Activated CD4-positive, alpha-beta T cell treated with anti-CD3 and anti-CD28 coated beads, Interleukin-2, amount 50 U/mL, for 24 hours (primary cell): ENCODE data around the gene COQ9.

Source experiments
- DNase-seq, 2 donors: peaks; one replicate each; pipeline ENCODE4 v3.0.0-alpha.2; 2020; ENCODE audit warnings: low read depth in 1 of 2, low spot score in 1 of 2

The COQ9 gene

DNA sequence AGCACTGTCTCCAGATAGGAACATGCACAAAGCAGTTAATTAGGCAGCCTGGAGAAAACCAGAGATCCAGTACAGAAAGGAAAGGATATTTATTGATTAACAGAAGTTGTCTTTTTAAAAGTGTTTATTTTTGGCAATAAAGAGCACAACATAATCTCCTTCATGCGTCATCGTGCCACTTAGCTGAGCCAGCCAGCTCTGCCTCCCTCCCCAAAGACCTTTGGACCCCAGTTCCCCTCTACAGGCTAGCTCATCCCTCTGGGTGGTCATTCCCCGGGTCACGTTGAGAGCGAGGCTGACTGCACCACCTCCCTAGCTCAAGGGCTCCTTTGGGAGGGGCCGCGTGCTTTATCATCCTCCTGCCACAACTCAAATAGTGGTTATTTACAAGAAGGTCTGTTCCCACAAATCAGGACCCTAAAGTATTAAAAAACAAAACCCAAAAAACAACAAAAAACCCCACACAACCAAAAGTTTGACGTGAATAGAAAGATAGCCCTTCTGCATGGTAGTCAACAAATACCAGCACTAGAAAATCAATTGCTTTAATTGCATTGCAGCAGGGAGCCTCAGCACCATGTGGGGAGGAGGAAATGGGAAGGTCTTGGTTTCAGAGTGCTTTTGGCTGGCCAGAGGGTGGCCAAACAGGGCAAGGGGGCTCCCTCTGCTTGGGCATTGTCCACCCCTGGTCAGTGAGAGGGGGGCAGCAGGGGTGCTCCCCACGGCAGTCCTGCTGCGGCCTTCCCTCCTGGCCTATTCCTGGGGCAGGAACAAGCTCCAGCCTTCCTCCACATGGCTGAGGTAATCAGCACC lies 24.8 kb downstream of the COQ9 start:
- DNase-seq = no peak

DNA sequence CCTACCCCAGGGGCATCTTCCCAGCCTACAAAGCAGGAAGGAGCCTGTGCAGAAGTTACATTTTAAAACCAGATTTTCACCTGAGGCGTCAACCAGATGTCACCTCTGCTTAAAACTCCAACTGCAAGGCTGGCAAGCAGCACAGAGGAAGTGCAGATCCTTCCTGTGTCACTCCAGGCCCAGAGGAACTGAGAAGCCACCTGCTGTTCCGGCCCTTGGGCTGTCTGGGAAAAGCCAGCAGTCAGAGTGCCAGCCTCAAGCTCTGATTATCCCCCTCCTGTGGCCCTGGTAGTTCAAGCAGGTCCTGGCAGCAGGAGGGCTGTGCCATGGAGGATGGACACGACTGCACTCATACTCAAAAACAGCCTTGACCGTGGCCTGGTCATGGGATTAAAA lies 25.4 kb downstream of the COQ9 start:
- DNase-seq = no peak

DNA sequence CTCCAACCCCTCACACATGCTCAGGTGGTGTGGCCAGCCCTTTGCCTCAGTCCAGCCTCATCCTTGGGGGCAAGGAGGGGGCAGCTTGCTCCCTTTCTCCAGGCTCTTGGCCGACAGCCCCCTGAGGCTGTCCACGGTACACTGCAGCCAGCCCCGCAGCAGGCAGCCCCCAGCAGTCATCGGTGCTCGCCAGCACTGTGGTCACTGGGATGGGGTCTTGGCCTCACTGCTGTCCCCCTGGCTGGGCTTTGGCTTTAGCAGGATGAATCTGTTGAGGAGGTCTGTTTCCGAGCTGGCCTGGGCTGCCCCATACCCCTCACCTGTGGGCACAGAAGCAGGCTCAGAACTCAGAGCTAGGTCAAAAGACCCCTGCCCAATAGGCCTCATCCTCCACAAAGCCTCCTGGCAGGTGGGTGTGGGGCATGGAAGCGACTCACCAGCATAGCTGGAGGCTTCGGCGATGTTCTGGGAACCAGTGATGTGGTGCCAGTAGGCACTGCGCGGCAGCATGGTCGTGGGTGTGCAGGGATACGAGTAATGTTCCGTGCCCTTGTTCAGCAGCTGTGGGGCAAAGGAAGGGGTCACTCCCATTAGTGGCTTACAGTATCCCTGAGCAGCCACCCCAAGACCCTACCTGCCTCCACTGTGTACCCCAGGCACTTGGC lies 26.0 kb downstream of the COQ9 start:
- no peak for DNase-seq

DNA sequence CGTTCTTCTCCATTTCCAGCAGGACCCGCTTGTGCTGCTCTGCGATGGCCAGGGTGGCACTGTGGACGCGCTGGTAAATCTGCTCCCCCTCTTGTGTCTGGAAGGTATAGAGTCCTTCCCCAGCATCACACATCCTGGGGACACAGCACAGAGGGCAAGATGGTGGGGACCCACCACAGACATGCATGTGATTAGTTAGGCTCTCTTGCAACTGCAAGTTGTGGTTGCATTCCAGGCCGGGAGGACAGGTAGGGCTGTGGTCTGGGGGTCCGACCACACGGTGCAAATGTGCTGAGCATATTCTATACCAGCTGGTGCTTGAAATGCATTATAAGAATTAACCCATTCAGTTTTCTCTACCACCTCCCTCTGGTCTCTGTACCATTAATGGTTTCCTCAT lies 26.6 kb downstream of the COQ9 start:
- no peak for DNase-seq

DNA sequence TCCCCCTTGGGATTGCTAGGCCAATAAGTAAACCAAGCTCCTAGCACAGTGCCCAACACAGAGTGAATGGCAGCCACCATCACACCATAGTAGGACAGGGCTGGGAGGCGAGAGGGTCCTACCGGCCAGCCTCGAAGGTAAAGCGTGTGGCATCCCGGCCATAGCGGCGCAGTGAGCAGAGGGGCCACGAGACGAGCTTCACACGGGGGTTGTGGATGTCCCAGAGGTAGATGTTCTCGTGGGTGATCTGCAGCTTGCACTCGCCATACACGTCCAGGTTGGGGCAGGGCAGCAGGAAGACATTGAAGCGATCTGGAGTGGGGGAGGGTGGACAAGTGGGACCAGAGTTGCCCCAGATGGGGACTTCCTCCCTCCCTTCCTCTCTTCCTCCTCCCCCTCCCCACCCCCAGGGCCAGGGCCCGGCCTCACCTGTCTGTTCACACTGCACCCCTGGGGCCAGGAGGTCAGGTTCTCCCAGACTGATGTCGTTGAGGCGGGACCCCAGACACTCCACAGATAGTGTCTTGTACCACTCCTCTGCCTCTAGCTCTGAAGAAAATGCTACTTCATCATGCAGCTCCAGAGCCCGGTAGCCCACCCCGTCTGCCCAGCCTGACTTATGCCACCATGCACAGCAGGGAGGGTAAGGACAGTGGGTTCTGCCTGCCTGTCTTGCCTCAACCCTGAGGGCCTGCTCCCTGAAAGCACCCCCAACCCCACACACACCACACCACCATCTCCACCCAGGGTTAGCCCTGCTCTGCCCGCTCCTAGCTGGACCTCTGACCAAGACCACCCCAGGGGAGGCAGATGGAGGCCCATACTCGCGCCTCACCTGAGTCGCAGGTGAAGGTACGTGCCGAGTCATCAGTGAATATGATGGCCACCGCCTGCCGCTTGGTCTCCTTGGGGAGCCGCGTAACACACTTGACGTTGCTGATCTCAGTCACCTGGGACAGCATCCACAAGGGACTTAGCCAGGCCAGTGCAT lies 27.7 kb downstream of the COQ9 start:
- DNase-seq = no peak

DNA sequence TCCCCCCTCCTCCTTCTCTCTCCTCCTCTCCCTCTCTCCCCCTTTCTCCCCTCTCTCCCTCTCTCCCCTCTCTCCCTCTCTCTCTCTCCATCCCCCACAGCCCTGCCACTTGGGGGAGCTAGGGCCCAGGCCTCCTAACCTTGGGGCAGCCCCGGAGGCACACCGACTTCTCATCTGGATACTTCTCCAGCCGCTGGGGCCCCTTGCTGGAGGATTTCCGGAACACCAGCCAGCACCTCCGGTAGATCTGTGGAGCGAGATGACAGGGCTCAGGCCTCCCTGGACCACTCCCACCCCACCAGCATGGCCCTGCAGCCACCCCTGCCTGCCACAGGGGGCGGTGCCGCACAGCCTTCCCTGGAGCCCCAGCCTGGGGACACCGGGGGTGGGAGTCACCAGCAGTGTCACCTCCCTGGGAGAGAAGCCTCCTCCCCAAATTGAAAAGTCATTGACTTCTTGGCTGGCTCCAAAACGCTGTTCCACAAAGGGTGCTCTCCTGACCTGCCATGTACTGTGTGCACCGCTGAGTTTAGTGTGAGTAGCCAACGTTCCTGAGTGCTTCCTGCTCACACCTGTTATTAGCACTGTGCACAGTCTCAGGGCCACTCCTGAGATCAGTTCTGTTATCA lies 28.5 kb downstream of the COQ9 start:
- DNase-seq = peak; percentile 32 to 57

DNA sequence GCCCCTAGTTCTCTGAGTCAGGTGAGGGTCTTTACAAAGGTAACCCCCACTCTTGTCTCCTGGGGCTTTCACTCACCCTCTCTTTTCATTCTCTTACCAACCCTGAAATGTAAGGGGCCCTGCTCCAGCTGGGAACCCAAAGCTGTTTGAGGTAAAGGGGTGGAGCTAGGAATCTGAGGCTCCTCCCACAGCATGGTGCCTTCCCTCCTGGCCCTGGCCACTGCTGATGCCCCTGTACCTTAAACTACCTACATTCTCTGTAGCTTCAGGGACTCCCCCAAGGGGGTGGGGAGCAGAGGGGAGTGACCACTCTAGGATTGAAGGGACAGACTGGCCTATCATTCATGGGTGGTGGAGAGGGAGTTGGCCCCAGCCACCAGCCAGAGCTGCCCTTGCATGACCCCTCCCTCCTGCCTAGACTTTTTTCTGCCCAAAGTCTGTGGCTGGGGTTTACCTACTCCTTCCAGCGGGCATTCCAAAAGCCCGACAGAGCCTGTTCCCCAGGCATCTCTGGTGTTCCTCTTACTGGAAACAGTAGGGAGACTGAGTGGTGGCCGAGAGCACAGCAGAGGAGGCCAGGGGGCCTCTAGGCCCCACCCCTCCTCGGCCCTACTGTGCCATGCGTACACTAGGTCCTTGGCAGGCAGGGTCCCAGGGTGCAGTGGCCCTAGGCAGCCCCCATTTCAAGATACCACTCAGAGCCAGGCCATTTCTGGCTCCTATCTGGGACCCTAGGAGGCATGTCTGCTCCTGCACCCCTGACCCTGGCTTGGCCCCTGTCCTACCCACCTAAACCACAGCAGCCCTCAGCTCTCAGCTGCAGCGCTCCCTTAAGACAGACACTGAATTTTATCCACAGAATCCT lies 29.5 kb downstream of the COQ9 start:
- no peak for DNase-seq

DNA sequence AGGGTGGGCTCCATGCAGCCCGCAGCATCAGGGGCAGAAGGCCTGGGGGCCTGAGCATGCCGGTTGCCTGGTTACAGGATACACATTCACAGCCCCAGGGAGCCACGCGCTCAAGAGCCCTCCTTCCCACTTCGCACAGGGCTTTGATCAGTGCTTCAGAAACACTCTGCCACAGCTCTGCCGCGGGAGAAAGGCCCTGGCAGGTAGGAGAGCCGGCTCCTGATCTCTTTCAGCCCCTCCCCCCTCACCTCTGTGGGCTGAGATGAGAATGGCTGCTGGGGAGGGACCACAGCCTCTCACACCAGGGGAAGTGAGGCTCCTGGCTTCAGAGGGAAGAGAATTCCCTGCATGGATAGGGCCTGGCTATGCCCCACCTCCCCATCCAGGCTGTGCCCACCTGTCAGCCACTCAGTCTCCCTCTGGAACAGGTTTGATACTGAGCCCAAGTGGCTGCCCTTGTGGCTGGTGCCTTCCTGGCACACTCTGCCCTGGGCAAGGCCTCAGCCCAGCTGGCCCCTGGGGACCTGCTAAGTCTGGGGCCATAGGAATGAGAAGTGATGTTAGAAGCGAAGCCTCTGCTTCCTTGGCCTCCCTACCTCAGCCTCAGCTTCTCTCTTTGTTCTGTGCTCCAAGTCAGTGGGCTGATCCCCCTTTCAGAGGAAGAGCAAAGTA lies 30.4 kb downstream of the COQ9 start:
- no peak for DNase-seq

DNA sequence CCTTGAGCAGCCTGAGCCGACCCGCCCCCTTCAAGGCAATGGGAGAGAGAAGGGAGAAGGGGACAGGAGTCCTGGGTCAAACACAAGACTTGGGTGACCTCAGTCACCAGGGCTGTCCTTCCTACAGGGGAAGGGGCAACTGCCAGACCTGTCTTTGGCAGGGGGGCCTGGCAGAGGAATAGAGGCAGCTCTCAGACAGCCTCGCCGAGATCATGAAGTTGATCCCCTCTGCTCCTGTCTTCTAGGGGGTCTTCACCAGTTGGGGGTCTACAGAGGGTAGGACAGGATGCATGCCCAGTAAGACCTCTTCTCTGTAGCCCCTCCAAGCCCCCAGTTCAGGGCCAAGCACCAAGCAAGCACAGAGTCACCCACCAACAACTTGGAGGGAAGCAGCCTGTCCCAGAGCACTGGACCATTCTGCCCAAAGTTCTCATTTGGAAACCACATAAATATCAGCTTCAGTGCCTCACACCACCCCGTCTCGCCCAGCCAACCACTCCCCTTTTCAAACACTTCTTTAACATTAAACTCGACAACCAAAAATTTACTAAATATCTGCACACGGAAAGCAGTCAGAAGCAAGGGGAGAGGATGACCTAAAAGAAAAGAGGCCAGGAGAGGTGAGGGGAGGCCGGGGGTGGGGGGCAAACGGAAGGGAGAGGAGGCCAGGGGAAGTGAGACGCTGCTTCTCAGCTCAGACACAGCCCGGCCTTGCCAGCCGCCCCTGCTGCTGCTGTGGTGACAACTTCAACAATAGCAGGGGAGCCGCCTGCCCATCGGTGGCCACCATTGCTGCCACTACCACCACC lies 31.3 kb downstream of the COQ9 start:
- no peak for DNase-seq

DNA sequence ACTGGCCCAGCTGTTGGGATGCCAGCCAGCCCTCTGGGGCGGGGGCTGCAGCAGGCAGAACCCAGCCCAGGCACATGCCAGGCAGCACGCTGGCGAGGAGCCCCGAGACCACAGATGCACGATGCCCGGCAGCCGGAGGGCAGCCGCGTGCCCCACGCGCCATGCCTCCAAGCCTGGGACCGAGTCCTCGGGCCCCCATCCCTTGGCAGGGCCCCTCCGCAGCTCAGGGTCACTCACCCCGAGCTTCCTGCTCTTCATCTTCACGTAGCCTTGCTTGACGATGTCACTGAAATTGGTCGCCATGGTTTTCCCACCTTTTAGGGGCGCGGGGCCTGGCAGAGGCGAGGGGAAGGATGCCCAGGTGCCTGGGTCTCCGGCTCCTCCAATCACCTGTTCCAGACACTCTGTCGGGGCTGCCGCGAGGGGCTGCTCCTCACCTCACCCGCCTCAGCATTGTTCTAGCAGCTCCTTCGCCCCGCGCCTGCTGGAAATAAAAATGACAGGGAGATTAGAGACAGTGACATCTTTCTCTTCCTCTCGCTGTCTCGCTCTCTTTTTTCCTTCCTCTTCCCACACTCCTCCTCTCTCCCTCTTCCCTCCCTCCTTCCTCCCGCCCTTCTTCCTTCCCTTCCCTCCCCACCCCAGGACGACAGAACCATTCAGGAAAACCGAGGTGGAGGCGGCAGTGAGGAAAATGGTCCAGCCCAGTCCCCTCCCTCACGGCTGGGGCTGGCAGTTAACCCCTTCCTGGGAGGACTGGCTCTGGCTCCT lies 32.1 kb downstream of the COQ9 start:
- DNase-seq = no peak

DNA sequence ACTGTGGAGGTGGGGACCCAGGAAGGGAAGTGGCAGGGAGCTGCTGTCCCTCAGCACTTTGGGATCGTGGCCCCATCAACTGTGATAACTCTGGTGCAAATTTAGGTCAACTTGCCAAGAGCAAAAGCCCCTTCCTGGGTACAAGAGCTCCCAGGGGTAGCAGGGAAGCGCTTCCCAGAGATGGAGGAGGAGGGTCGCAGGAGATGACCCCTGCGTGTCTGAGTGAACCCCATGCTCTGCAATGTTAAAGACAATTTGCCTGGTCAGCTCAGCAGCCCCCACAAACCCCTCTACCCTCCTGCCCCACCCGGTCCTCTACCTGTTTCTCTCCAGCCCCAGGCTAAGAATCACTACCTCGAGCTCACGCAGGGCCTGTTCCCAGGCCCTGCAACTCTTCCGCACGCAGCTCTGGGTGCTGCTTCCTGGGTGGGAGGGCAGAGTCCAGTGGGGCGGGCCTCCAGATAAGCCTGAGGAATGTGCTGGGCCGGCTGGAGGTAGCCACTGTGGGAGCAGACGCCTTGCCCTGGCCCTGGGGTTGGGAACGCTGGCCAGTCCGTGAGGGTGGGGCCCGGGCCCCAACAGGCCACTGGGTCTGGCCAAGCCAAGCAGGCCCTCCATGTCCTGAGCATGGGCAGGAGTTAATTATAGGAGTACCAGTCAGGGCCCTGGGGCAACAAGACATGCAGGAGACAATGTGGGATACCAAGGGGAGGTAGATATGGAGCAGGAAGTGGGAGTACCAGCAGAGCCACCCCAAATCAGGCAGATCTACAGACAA lies 32.9 kb downstream of the COQ9 start:
- DNase-seq = no peak

DNA sequence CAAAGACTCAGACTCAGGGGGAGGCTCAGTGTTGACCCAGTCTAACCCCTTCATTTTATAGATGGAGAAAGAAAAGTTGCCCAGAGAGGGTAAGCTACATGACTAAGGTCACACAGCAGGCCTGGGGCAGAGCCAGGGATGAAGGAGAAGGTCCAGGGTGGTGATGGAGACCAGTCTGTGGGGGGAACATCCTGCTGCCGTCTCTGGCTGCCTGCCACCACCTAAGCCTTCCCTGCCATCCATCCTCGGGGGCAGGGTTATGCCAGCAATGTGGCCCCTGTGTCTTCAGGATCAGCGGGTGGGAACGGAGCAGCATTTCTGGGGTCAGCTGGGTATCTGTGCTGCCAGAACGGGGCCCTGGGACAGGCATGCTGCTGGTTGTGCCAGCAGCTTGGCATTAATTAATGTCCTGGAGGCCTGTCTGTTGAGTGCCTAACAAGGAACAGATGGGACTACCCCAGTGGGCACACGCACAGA lies 33.5 kb downstream of the COQ9 start:
- DNase-seq = no peak

DNA sequence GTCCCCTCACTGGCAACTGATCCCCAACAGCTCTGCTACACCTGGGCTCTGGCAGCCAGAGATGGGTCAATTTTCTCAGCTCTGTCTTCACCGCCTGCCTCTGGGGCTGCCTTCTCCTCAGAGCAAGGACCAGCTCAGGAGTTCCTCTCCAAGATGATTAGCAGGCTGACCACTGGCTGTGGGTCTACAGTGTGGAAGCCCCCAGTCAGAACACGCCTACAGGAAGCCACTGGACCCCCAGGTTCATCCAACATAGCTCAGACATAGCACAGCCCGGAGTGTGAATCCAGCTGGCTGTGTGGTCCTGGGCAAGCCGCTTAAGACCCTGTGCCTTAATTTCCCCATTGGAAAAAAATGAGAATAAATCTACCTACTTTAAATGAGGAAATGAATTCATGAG lies 34.1 kb downstream of the COQ9 start:
- DNase-seq = no peak

DNA sequence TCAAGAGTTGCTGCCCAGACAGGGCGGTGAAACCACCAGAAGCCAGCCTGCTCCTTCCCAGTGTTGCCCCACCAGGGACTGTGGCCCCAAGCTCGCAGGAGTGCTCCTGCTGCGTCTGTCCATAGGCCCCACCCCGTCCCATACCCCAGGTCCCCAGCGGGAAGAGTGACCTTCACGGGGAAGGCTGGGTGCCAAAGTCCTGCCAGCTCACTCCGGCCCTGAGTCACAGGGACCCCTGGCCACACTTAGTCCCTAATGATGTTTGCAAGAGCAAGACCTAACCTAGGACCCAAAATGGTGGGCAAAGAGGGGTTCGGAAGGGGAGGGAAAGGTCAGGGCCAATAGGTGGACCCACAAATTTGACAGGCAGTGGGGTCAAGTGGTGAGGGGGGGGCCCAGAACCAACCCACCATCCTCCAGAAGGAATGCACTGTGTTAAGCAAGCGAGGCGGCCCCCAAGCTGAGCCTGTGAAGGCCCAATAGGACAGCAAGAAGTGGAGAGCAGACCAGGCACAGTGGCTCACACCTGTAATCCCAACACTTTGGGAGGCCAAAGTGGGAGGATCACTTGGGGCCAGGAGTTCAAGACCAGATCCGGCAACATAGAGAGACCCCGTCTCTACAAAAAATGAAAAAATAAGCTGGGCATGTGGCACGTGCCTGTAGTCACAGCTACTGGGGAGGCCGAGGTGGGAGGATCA lies 35.7 kb downstream of the COQ9 start:
- no peak for DNase-seq

DNA sequence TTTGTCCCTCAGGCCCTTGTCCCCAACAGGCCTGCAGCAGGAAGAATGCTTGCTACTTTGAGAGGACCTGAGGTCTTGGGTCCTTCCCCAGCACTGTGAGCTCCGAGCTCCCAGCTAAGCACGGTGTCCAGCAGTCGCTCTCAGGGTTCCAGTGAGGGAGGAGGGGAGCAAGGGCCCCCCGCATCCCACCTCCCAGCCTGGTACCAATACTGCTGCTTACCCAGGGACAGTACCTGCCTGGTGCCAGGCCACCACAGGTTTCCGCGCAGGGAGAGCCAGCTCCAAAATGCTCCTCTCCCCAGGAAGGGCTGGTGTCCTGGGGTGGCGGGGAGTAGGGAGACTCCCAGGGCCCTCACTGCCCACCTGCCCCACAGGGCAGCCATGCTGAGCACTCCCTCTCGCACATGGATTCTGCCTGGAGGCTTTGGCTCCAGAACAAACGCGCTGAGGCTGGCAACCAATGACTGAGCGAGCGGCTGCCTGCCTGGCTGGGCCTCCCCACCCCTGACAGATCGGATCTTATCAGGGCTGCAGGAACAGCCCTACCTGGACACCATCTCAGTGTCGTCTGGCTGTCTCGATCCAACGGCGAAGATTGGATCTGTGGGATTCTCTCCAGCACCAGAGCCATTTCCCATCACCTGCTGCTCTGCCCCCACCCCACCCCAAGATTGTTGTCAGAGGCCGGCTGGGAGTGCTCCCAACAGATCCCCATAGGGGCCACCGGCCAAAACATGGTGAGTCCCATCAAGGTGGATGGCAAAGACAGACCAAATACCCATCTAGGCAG lies 36.6 kb downstream of the COQ9 start:
- no peak for DNase-seq

DNA sequence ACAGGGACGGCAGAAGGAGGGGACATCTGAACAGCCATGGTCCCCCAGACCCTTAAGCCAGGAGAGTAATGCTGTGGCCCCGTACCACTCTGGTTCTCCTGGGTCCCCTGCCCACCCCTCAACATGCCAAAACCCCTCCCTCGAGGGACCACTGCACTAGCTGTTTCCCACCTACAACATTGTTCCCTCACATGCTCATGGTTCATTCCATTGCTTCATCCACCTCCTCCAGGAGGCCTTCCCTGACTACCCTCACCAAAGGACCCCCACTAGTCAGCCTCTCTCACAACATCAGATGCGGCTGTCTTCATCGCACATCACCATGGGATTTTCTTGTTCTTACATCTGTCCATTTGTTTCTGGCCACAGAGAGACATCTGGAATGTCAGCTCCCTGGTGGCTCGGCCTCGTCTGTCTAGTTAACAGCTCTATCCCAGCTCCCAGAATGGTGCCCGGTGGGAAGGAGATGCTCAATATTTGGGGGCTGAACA lies 37.3 kb downstream of the COQ9 start:
- no peak for DNase-seq
